ENCODE data around the gene CYSLTR2.

The CYSLTR2 gene

GRCh38 chr13:48653472-48653939, at the start of gene CYSLTR2:
CYSLTR2 (plus strand) TSS chr13:48653929; CDS start chr13:48706818, 52,889 bp downstream.
- no peak for DNase-seq

- no peak for DNase-seq
These were observed 38.7 kb upstream of the CYSLTR2 start for GRCh38 chr13:48615049-48615448.

GRCh38 chr13:48618937-48619336, 34.8 kb upstream of the CYSLTR2 start:
- no peak for DNase-seq

- no peak for DNase-seq
These were observed 32.7 kb upstream of the CYSLTR2 start for GRCh38 chr13:48621056-48621455.

GRCh38 chr13:48624016-48624415, 29.7 kb upstream of the CYSLTR2 start:
- DNase-seq: no peak

- no peak for DNase-seq
These were observed 28.9 kb upstream of the CYSLTR2 start for GRCh38 chr13:48624858-48625257.

- no peak for DNase-seq
These were observed 28.2 kb upstream of the CYSLTR2 start for GRCh38 chr13:48625413-48626076.

GRCh38 chr13:48626077-48626449, 27.7 kb upstream of the CYSLTR2 start:
- no peak for DNase-seq

GRCh38 chr13:48626726-48627451, 26.8 kb upstream of the CYSLTR2 start:
- no peak for DNase-seq

GRCh38 chr13:48629277-48629676, 24.5 kb upstream of the CYSLTR2 start:
- DNase-seq: no peak

GRCh38 chr13:48630291-48630690, 23.4 kb upstream of the CYSLTR2 start:
- no peak for DNase-seq

- no peak for DNase-seq
These were observed 23.0 kb upstream of the CYSLTR2 start for GRCh38 chr13:48630773-48631172.

- DNase-seq: no peak
These were observed 22.3 kb upstream of the CYSLTR2 start for GRCh38 chr13:48631441-48631840.

- no peak for DNase-seq
These were observed 20.0 kb upstream of the CYSLTR2 start for GRCh38 chr13:48633700-48634099.

GRCh38 chr13:48634636-48635035, 19.1 kb upstream of the CYSLTR2 start:
- no peak for DNase-seq

GRCh38 chr13:48635478-48635877, 18.3 kb upstream of the CYSLTR2 start:
- DNase-seq: no peak

GRCh38 chr13:48636550-48636949, 17.2 kb upstream of the CYSLTR2 start:
- DNase-seq: no peak

GRCh38 chr13:48637601-48638000, 16.1 kb upstream of the CYSLTR2 start:
- DNase-seq: no peak

GRCh38 chr13:48640767-48641166, 13.0 kb upstream of the CYSLTR2 start:
- no peak for DNase-seq

- no peak for DNase-seq
These were observed 12.3 kb upstream of the CYSLTR2 start for GRCh38 chr13:48641404-48641803.

- DNase-seq: no peak
These were observed 11.7 kb upstream of the CYSLTR2 start for GRCh38 chr13:48642061-48642460.

- no peak for DNase-seq
These were observed 10.6 kb upstream of the CYSLTR2 start for GRCh38 chr13:48643159-48643558.

- DNase-seq: no peak
These were observed 9.6 kb upstream of the CYSLTR2 start for GRCh38 chr13:48644141-48644540.

GRCh38 chr13:48644951-48645350, 8.8 kb upstream of the CYSLTR2 start:
- no peak for DNase-seq

GRCh38 chr13:48645845-48646244, 7.9 kb upstream of the CYSLTR2 start:
- DNase-seq: no peak

All from activated effector memory CD4-positive, alpha-beta T cell treated with anti-CD3 and anti-CD28 coated beads, Interleukin-2, amount 50 U/mL, for 16 hours (primary cell).